ENCODE results near the gene ADCY3.
A peak's percentile ranks its signal among the peaks of the same experiment; 100 is the strongest.
"Not testable (repeated sequence)": the region's sequence is repeated elsewhere in the genome, so short reads cannot be mapped to it uniquely, and the experiment has no call there.

Gene ADCY3

GRCh38 chr2:24809316-24810007, 110.6 kb downstream of the ADCY3 start:
- DNase-seq (ENCODE audit: low read depth): no peak

GRCh38 chr2:24806661-24807036, 113.4 kb downstream of the ADCY3 start:
- DNase-seq (ENCODE audit: low read depth): no peak

- DNase-seq (ENCODE audit: low read depth): not testable (repeated sequence)
Measured at GRCh38 chr2:24805811-24806660, 114.0 kb downstream of the ADCY3 start.

- not testable (repeated sequence) for DNase-seq (ENCODE audit: low read depth)
Measured at GRCh38 chr2:24800487-24800886, 119.5 kb downstream of the ADCY3 start.

- DNase-seq (ENCODE audit: low read depth): no peak
Measured at GRCh38 chr2:24797644-24798043, 122.4 kb downstream of the ADCY3 start.

- no peak for DNase-seq (ENCODE audit: low read depth)
Measured at GRCh38 chr2:24793761-24794435, 126.1 kb downstream of the ADCY3 start.

- DNase-seq (ENCODE audit: low read depth): peak; percentile 84
Measured at GRCh38 chr2:24792874-24793760, 126.9 kb downstream of the ADCY3 start, which contains the start of the genes CENPO and PTRHD1. Gene CENPO, plus strand, starts transcription at chr2:24793425. Its CDS starts 495 bp downstream, at chr2:24793920. Gene PTRHD1, minus strand, starts transcription at chr2:24793391. Its CDS starts 14 bp downstream, at chr2:24793377.

GRCh38 chr2:24792542-24792873, 127.5 kb downstream of the ADCY3 start:
- no peak for DNase-seq (ENCODE audit: low read depth)

- no peak for DNase-seq (ENCODE audit: low read depth)
Measured at GRCh38 chr2:24791452-24791851, 128.6 kb downstream of the ADCY3 start.

- DNase-seq (ENCODE audit: low read depth): no peak
Measured at GRCh38 chr2:24788816-24789215, 131.2 kb downstream of the ADCY3 start.

- DNase-seq (ENCODE audit: low read depth): no peak
Measured at GRCh38 chr2:24787532-24787931, 132.5 kb downstream of the ADCY3 start.

GRCh38 chr2:24785671-24786321, 134.2 kb downstream of the ADCY3 start:
- DNase-seq (ENCODE audit: low read depth): no peak

GRCh38 chr2:24783641-24784040, 136.4 kb downstream of the ADCY3 start:
- DNase-seq (ENCODE audit: low read depth): no peak

GRCh38 chr2:24779116-24779515, 140.9 kb downstream of the ADCY3 start:
- no peak for DNase-seq (ENCODE audit: low read depth)

GRCh38 chr2:24774373-24774772, 145.7 kb downstream of the ADCY3 start:
- no peak for DNase-seq (ENCODE audit: low read depth)

GRCh38 chr2:24771764-24772586, 148.1 kb downstream of the ADCY3 start:
- DNase-seq (ENCODE audit: low read depth): no peak

- DNase-seq (ENCODE audit: low read depth): no peak
Measured at GRCh38 chr2:24771061-24771460, 149.0 kb downstream of the ADCY3 start.
